ENCODE measurements around the gene NEK11. TPM values are rescaled to one million over a fixed set of nuclear protein-coding genes. Genes with fewer than 3 reads are reported as not detected.
A peak's percentile ranks its signal among the peaks of the same experiment; 100 is the strongest.

Gene NEK11
- total RNA-seq, 4 donors from 2014 or later: 1.6 to 8.5 (median 3.4) TPM

DNA sequence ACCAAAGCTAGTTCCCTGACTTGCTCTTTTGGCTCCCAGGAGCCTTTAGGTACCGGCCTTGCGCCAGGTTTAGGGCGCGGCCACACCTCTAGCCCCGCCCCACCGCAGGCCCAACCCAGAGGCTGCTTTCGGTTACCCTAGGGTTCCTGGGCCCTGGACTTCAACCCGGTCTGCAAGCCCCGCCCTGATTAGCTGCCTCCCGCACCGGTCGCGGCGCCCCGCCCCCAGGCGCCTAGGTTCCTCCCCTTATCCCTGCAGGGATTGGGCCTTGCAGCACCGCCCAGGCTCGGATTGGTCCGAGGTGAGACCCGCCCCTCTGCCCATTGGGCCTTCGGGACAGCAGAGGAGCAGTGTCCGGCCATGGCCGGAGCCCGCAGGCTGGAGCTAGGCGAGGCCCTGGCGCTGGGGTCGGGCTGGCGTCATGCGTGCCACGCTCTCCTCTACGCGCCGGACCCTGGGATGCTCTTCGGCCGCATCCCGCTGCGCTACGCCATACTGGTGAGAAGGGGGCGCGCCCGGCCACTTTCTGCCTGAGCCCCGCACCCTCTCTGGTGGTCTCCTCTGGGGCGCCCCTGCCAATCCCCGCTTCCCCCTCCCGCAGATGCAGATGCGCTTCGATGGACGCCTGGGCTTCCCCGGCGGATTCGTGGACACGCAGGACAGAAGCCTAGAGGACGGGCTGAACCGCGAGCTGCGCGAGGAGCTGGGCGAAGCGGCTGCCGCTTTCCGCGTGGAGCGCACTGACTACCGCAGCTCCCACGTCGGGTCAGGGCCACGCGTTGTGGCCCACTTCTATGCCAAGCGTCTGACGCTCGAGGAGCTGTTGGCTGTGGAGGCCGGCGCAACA is 355.0 kb downstream of the NEK11 start, which contains the start of gene NUDT16:
Gene NUDT16, plus strand, starts transcription at position 330 of the 847 bp plus-strand sequence. Its CDS starts 31 bp downstream, at position 361.
- TF ChIP-seq, protein P1, sequence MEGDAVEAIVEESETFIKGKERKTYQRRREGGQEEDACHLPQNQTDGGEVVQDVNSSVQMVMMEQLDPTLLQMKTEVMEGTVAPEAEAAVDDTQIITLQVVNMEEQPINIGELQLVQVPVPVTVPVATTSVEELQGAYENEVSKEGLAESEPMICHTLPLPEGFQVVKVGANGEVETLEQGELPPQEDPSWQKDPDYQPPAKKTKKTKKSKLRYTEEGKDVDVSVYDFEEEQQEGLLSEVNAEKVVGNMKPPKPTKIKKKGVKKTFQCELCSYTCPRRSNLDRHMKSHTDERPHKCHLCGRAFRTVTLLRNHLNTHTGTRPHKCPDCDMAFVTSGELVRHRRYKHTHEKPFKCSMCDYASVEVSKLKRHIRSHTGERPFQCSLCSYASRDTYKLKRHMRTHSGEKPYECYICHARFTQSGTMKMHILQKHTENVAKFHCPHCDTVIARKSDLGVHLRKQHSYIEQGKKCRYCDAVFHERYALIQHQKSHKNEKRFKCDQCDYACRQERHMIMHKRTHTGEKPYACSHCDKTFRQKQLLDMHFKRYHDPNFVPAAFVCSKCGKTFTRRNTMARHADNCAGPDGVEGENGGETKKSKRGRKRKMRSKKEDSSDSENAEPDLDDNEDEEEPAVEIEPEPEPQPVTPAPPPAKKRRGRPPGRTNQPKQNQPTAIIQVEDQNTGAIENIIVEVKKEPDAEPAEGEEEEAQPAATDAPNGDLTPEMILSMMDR (IDR thresholded peaks at IDR 0.05): peak in 1 of 6 experiments; percentile 15
- TF ChIP-seq POLR2A (IDR thresholded peaks at IDR 0.05): peak in 3 of 4 donors; percentile 69 to 96 (median 92)
- no peaks in the 10 kb centered on the region for H3K9me3 ChIP-seq
- 0% methylated on average over 5 to 36 of the region's 73 CpGs for WGBS, 2 donors

DNA sequence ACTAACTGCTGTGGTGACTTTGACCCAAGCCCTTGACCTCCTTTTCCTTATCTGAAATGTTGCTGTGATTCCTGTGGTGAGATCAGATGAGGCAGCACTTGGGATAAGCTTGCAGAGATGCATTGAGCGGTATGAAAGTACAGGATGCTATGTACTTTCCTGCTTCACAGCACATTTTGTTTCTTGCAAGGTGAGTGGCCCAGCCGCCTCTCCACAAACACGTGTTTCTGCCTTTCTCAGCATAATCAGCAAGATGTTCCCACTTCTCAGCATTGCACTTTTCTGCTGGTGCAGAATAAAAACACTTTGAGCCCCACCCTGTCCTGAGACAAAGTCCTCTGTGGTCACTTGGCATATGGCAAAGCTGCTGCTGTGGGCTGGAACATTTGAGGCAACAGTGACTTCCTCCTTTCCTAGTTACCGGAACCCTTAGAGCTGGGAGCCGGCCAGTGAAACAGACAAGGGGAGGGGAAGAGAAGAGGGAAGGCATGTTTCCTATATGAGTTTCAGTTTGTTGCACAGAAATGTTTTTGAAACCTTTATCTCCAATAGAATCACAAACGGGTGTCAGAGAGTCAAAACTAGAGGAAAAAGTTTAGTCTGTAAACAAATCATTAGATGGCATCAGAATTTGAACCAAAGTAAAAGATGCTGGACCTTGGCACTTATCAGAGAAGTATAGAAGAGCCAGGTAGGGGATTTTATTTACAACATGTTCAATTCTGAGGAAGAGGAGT is 359.9 kb downstream of the NEK11 start:
- H3K4me1 ChIP-seq: peaks cover 10 to 51% (median 12%) of the 10 kb centered on the region in 3 donors
- WGBS, 2 donors: 41 to 65% methylated on average over 5 to 6 of the region's 6 CpGs
- no peak overlapping the region for H3K4me3 ChIP-seq
- no peak for TF ChIP-seq POLR2A (IDR thresholded peaks at IDR 0.05)
- TF ChIP-seq, protein P1 (IDR thresholded peaks at IDR 0.05): no peak
- intact Hi-C loops (cut with DNase I): no loop called here
- peak overlapping the region in 3 of 4 donors; percentile 49 to 73 (median 73) for H3K27ac ChIP-seq
- no peaks in the 10 kb centered on the region for H3K9me3 ChIP-seq
- H3K36me3 ChIP-seq: peaks cover 0 to 31% (median 4%) of the 10 kb centered on the region in 3 donors
- no peaks in the 10 kb centered on the region for H3K27me3 ChIP-seq
- DNase-seq: peak; percentile 17

More for the DNA sequence above, 355.0 kb downstream of the NEK11 start, which contains the start of gene NUDT16:
- H3K27ac ChIP-seq: peak within 1 kb of the TSS; percentile 84 to 94 (median 92)
- peak; percentile 96 for DNase-seq
- peak within 1 kb of the TSS; percentile 75 to 99 (median 82) for H3K4me3 ChIP-seq
- intact Hi-C loops (cut with DNase I): no loop called here
- no peaks in the 10 kb centered on the region for H3K27me3 ChIP-seq
- peaks cover 12 to 51% (median 18%) of the 10 kb centered on the region in 3 donors for H3K4me1 ChIP-seq
- H3K36me3 ChIP-seq: peaks cover 0 to 31% (median 4%) of the 10 kb centered on the region in 3 donors

DNA sequence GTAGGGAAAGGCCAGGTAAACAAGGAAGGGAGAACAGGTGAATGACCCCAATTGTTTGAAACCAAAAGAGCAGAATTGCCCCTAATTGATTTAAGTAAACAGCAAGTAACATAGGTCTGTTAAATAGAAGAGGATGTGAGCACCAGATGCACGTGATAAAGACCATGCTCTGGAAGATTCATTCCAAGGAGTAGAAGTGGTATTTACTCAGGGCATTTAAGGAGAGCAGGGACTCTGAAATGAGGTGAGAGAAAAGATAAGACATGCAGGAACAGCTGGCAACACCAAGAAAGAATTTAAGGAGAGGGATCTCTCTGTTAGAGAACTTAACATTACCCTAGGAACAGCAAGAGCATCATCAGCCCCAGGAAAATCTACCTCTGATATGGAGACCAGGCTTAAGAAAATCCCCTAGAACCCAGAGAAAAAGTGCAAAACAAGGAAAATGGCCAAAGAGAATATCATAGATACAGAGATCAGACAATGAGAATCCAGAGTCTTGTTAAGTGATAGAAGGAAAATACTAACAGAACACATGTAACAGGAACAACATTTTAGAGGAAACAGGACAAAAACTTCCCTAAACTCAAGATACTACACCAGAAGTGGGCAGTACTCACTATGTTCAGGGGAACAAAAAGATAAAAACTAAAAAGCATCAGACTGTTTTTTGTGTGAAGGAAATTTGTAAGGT is 361.3 kb downstream of the NEK11 start:
- no peak for TF ChIP-seq POLR2A (IDR thresholded peaks at IDR 0.05)
- TF ChIP-seq, protein P1 (IDR thresholded peaks at IDR 0.05): no peak
- WGBS, 2 donors: 56 to 73% methylated on average over 1 of the region's 1 CpG
- Histone ChIP-seq H3K36me3 (peaks cover 0 to 31% (median 4%) of the 10 kb centered on the region in 3 donors), H3K9me3 (no peaks in the 10 kb centered on the region), H3K27ac (peak overlapping the region in 2 of 4 donors; percentile 68 to 73), H3K4me1 (peaks cover 3 to 41% (median 5%) of the 10 kb centered on the region in 3 donors), H3K4me3 (no peak overlapping the region), H3K27me3 (no peaks in the 10 kb centered on the region)
- DNase-seq: no peak
- intact Hi-C loops (cut with DNase I): no loop called here

DNA sequence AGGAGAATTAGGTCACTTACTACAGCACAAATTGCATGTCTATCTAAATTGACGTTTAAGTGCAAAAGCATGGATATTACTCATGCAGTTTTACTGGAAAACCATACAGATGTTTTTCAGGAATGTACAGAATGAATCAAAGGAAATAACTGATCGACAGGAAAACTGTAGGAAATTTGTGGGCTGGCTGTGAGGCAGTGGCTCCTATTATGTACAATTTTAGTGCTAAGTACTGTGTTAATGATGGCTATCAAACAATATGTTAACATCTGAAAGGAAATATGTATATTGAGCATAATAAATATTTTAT is 361.8 kb downstream of the NEK11 start:
- TF ChIP-seq POLR2A (IDR thresholded peaks at IDR 0.05): no peak
- TF ChIP-seq, protein P1 (IDR thresholded peaks at IDR 0.05): no peak
- Histone ChIP-seq H3K9me3 (no peaks in the 10 kb centered on the region), H3K27ac (peak overlapping the region in 1 of 4 donors; percentile 73), H3K4me3 (no peak overlapping the region), H3K27me3 (no peaks in the 10 kb centered on the region), H3K4me1 (peaks cover 0 to 37% (median 2%) of the 10 kb centered on the region in 3 donors), H3K36me3 (peaks cover 0 to 26% (median 4%) of the 10 kb centered on the region in 3 donors)
- DNase-seq: no peak
- intact Hi-C loops (cut with DNase I): no loop called here
- WGBS, 2 donors: 50 to 51% methylated on average over 2 of the region's 2 CpGs
